Activated CD4-positive, alpha-beta T cell treated with anti-CD3 and anti-CD28 coated beads, Interleukin-2, amount 50 U/mL, for 1 hour (primary cell): ENCODE results near the gene SHQ1.

ENCODE experiments used
- DNase-seq: peaks from one replicate; pipeline ENCODE4 v3.0.0-alpha.2; 2020

The SHQ1 gene

GRCh38 chr3:72847751-72848702 is at the start of gene SHQ1:
SHQ1 (minus strand) TSS chr3:72848445; CDS start chr3:72848340, 105 bp downstream.
- DNase-seq: peak; percentile 93

- no peak for DNase-seq
Measured at GRCh38 chr3:72897758-72898007, 49.4 kb upstream of the SHQ1 start.

- no peak for DNase-seq
Measured at GRCh38 chr3:72896996-72897757, 48.9 kb upstream of the SHQ1 start.

GRCh38 chr3:72894976-72895552 is 46.8 kb upstream of the SHQ1 start:
- DNase-seq: no peak

GRCh38 chr3:72892870-72893269 is 44.6 kb upstream of the SHQ1 start:
- DNase-seq: no peak

- DNase-seq: no peak
Measured at GRCh38 chr3:72892081-72892775, 44.0 kb upstream of the SHQ1 start.

GRCh38 chr3:72891053-72891855 is 43.0 kb upstream of the SHQ1 start:
- no peak for DNase-seq

GRCh38 chr3:72890166-72890925 is 42.1 kb upstream of the SHQ1 start:
- no peak for DNase-seq

GRCh38 chr3:72889310-72890165 is 41.3 kb upstream of the SHQ1 start:
- DNase-seq: no peak

- no peak for DNase-seq
Measured at GRCh38 chr3:72888546-72889309, 40.5 kb upstream of the SHQ1 start.

GRCh38 chr3:72887705-72888545 is 39.7 kb upstream of the SHQ1 start, which contains the start of gene GXYLT2:
GXYLT2 (plus strand) TSS chr3:72888046; CDS start chr3:72888234, 188 bp downstream.
- DNase-seq: peak; percentile 2

GRCh38 chr3:72887343-72887704 is 39.1 kb upstream of the SHQ1 start:
- DNase-seq: no peak

- no peak for DNase-seq
Measured at GRCh38 chr3:72872183-72872582, 23.9 kb upstream of the SHQ1 start.

GRCh38 chr3:72862314-72863090 is 14.3 kb upstream of the SHQ1 start:
- DNase-seq: no peak

GRCh38 chr3:72860846-72861245 is 12.6 kb upstream of the SHQ1 start:
- no peak for DNase-seq

GRCh38 chr3:72860053-72860452 is 11.8 kb upstream of the SHQ1 start:
- DNase-seq: no peak

GRCh38 chr3:72855001-72855400 is 6.8 kb upstream of the SHQ1 start:
- DNase-seq: no peak

- DNase-seq: peak; percentile 9
Measured at GRCh38 chr3:72848703-72849081, 447 bp upstream of the SHQ1 start.
